GM18870 (cell line): ENCODE data around the gene MMP28.
"Not testable (repeated sequence)": the region's sequence is repeated elsewhere in the genome, so short reads cannot be mapped to it uniquely, and the experiment has no call there.

Experiments
- ATAC-seq: cut with Tn5 transposase; IDR thresholded peaks from one replicate; pipeline ENCODE4 v1.9.1; 2021; ENCODE audit warnings: moderate library complexity; ENCODE audit not compliant: unreplicated experiment

The MMP28 gene

GRCh38 chr17:35766903-35767510, 28.4 kb downstream of the MMP28 start:
- no peak for ATAC-seq

GRCh38 chr17:35766489-35766877, 29.0 kb downstream of the MMP28 start:
- ATAC-seq, result no peak

- no peak for ATAC-seq
Measured at GRCh38 chr17:35765756-35766488, 29.5 kb downstream of the MMP28 start.

GRCh38 chr17:35765086-35765710, 30.2 kb downstream of the MMP28 start:
- no peak for ATAC-seq

- ATAC-seq, result no peak
Measured at GRCh38 chr17:35764123-35764991, 31.1 kb downstream of the MMP28 start.

GRCh38 chr17:35763767-35764122, 31.7 kb downstream of the MMP28 start:
- no peak for ATAC-seq

GRCh38 chr17:35761601-35762000, 33.8 kb downstream of the MMP28 start:
- ATAC-seq, result no peak

- no peak for ATAC-seq
Measured at GRCh38 chr17:35760587-35760986, 34.9 kb downstream of the MMP28 start, which contains the start of gene C17orf50. C17orf50 (plus strand) TSS chr17:35760887; CDS start chr17:35760942, 55 bp downstream.

- ATAC-seq, result no peak
Measured at GRCh38 chr17:35757243-35757642, 38.2 kb downstream of the MMP28 start.

GRCh38 chr17:35752945-35753764, 42.3 kb downstream of the MMP28 start, which contains the start of gene GAS2L2:
GAS2L2 (minus strand) TSS chr17:35753239; CDS start chr17:35752850, 389 bp downstream.
- ATAC-seq, result no peak

GRCh38 chr17:35752471-35752870, 43.0 kb downstream of the MMP28 start:
- ATAC-seq, result no peak

- ATAC-seq, result not testable (repeated sequence)
Measured at GRCh38 chr17:35751541-35751940, 43.9 kb downstream of the MMP28 start.

GRCh38 chr17:35750526-35751395, 44.7 kb downstream of the MMP28 start:
- no peak for ATAC-seq

GRCh38 chr17:35749560-35750412, 45.7 kb downstream of the MMP28 start:
- ATAC-seq, result no peak

- no peak for ATAC-seq
Measured at GRCh38 chr17:35748979-35749378, 46.5 kb downstream of the MMP28 start.

GRCh38 chr17:35748341-35748841, 47.0 kb downstream of the MMP28 start:
- no peak for ATAC-seq

- ATAC-seq, result no peak
Measured at GRCh38 chr17:35747540-35748017, 47.9 kb downstream of the MMP28 start.

- ATAC-seq, result no peak
Measured at GRCh38 chr17:35745749-35746320, 49.6 kb downstream of the MMP28 start.
